Measurements from ENCODE around the gene HLA-DQB2. TPM values are rescaled to one million over a fixed set of nuclear protein-coding genes. Genes with fewer than 3 reads are reported as not detected.
A peak's percentile ranks its signal among the peaks of the same experiment; 100 is the strongest.
"Not testable (repeated sequence)": the region's sequence is repeated elsewhere in the genome, so short reads cannot be mapped to it uniquely, and the experiment has no call there.

HLA-DQB2 gene
- total RNA-seq, 1 experiment from 2014 or later = 0.42 TPM

DNA sequence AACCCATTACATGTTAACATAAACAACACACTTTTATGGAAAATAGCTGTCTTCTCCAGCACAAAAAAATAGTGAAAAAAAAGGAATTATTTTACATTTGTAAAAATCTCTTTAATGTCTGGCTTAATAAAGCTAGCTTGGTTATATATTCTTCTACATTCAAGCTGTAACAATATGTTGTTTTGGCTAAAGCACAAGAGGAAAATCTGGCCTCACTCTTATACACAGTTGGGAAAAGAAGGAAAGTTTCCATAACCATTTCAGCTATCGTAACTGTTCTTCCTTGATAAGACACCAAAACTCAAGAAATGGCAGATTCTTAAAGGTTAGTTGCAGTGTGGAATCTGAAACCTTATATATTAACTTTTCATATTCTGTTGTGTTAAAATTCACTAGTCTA is 45.8 kb upstream of the HLA-DQB2 start:
- H3K36me3 Mint-ChIP-seq = no peaks in the 10 kb centered on the region
- CTCF ChIA-PET = interaction anchor here (1.0 to 1.3 kb wide), 3 partner anchors 17 to 59 kb away, joined by 3 to 8 read pairs (median 5); partner anchors contain the start of gene TAP2

DNA sequence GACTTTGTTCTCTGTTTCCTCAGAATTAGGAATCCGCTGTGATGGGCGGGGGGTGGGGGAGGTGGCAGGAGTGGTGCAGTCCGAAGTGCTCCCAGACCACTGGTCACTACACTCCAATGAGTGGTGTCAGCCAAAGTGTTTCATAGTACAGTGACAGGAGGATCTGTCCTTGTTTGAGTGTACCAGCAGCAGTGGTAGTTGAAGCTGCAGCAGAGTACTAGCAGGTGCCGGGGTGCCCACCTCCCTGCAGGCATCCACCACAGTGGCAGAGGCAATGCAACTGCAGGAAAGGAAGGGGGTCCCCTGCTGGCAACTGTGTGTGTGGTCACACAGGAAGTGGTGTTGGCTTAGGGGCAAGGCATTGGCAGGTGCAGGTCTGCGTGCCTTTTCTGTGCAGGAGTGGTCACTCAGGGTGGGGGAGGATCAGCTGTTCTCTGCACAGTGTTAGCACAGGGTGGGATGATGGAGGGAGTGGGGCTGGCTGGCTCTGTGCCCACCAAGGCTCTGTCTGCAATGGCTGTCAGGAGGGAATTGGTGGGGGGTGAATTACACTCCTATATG is 43.8 kb upstream of the HLA-DQB2 start:
- CTCF ChIA-PET = interaction anchor here (1.0 to 1.2 kb wide), 2 partner anchors 31 to 61 kb away, joined by 5 to 6 read pairs; partner anchors contain the start of gene TAP2
- Mint-ChIP-seq H3K4me1 (peaks cover 5% of the 10 kb centered on the region), H3K36me3 (no peaks in the 10 kb centered on the region), H3K27me3 (ENCODE audit: low read depth) (peaks cover 35% of the 10 kb centered on the region), H3K4me3 (no peak overlapping the region), H3K27ac (no peak overlapping the region), H3K9me3 (no peaks in the 10 kb centered on the region)
- ATAC-seq (peak; percentile 78), DNase-seq (ENCODE audit: low spot score) (peak; percentile 54)
- POLR2A ChIA-PET = no interaction called here
- no peak for TF ChIP-seq TEAD1 (CRISPR knock-in tag; IDR thresholded peaks at IDR 0.05)
- no peak for TF ChIP-seq NR2C2 (CRISPR knock-in tag; IDR thresholded peaks at IDR 0.05)
- TF ChIP-seq, protein P1, sequence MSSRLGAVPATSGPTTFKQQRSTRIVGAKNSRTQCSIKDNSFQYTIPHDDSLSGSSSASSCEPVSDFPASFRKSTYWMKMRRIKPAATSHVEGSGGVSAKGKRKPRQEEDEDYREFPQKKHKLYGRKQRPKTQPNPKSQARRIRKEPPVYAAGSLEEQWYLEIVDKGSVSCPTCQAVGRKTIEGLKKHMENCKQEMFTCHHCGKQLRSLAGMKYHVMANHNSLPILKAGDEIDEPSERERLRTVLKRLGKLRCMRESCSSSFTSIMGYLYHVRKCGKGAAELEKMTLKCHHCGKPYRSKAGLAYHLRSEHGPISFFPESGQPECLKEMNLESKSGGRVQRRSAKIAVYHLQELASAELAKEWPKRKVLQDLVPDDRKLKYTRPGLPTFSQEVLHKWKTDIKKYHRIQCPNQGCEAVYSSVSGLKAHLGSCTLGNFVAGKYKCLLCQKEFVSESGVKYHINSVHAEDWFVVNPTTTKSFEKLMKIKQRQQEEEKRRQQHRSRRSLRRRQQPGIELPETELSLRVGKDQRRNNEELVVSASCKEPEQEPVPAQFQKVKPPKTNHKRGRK (CRISPR knock-in tag; IDR thresholded peaks at IDR 0.05; ENCODE audit: borderline replicate concordance) = no peak
- TF ChIP-seq EMX1 (CRISPR knock-in tag; IDR thresholded peaks at IDR 0.05) = no peak
- TF ChIP-seq, protein P2, sequence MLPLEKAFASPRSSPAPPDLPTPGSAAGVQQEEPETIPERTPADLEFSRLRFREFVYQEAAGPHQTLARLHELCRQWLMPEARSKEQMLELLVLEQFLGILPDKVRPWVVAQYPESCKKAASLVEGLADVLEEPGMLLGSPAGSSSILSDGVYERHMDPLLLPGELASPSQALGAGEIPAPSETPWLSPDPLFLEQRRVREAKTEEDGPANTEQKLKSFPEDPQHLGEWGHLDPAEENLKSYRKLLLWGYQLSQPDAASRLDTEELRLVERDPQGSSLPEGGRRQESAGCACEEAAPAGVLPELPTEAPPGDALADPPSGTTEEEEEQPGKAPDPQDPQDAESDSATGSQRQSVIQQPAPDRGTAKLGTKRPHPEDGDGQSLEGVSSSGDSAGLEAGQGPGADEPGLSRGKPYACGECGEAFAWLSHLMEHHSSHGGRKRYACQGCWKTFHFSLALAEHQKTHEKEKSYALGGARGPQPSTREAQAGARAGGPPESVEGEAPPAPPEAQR (CRISPR knock-in tag; IDR thresholded peaks at IDR 0.05) = no peak
- TF ChIP-seq, protein P3, sequence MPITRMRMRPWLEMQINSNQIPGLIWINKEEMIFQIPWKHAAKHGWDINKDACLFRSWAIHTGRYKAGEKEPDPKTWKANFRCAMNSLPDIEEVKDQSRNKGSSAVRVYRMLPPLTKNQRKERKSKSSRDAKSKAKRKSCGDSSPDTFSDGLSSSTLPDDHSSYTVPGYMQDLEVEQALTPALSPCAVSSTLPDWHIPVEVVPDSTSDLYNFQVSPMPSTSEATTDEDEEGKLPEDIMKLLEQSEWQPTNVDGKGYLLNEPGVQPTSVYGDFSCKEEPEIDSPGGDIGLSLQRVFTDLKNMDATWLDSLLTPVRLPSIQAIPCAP (CRISPR knock-in tag; IDR thresholded peaks at IDR 0.05) = no peak
- no peak for TF ChIP-seq ATF1 (CRISPR knock-in tag; IDR thresholded peaks at IDR 0.05)
- no peak for TF ChIP-seq PRRX2 (CRISPR knock-in tag; IDR thresholded peaks at IDR 0.05)
- TF ChIP-seq RELA (CRISPR knock-in tag; IDR thresholded peaks at IDR 0.05; ENCODE audit: borderline replicate concordance) = no peak
- no peak for TF ChIP-seq CREB1 (CRISPR knock-in tag; IDR thresholded peaks at IDR 0.05)
- TF ChIP-seq NFE2L1 (CRISPR knock-in tag; IDR thresholded peaks at IDR 0.05) = no peak
- TF ChIP-seq, protein P4, sequence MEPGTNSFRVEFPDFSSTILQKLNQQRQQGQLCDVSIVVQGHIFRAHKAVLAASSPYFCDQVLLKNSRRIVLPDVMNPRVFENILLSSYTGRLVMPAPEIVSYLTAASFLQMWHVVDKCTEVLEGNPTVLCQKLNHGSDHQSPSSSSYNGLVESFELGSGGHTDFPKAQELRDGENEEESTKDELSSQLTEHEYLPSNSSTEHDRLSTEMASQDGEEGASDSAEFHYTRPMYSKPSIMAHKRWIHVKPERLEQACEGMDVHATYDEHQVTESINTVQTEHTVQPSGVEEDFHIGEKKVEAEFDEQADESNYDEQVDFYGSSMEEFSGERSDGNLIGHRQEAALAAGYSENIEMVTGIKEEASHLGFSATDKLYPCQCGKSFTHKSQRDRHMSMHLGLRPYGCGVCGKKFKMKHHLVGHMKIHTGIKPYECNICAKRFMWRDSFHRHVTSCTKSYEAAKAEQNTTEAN (CRISPR knock-in tag; IDR thresholded peaks at IDR 0.05) = no peak
- TF ChIP-seq, protein P5, sequence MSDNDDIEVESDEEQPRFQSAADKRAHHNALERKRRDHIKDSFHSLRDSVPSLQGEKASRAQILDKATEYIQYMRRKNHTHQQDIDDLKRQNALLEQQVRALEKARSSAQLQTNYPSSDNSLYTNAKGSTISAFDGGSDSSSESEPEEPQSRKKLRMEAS (CRISPR knock-in tag; IDR thresholded peaks at IDR 0.05) = no peak
- no peak for TF ChIP-seq JUN (CRISPR knock-in tag; IDR thresholded peaks at IDR 0.05)
- no peak for TF ChIP-seq NFYB (CRISPR knock-in tag; conservative IDR thresholded peaks at IDR 0.05; ENCODE audit: low read depth)
- TF ChIP-seq OVOL2 (CRISPR knock-in tag; IDR thresholded peaks at IDR 0.05; ENCODE audit: borderline replicate concordance) = no peak

More for the DNA sequence above, 45.8 kb upstream of the HLA-DQB2 start:
- Mint-ChIP-seq H3K4me1 (peaks cover 5% of the 10 kb centered on the region), H3K27me3 (ENCODE audit: low read depth) (peaks cover 29% of the 10 kb centered on the region), H3K9me3 (no peaks in the 10 kb centered on the region), H3K27ac (no peak overlapping the region), H3K4me3 (no peak overlapping the region)
- DNase-seq (ENCODE audit: low spot score) (no peak), ATAC-seq (no peak)
- POLR2A ChIA-PET = no interaction called here
- TF ChIP-seq, protein P6, sequence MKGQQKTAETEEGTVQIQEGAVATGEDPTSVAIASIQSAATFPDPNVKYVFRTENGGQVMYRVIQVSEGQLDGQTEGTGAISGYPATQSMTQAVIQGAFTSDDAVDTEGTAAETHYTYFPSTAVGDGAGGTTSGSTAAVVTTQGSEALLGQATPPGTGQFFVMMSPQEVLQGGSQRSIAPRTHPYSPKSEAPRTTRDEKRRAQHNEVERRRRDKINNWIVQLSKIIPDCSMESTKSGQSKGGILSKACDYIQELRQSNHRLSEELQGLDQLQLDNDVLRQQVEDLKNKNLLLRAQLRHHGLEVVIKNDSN (CRISPR knock-in tag; IDR thresholded peaks at IDR 0.05) = no peak
- TF ChIP-seq TP53 (CRISPR knock-in tag; IDR thresholded peaks at IDR 0.05) (no peak), NFE2L1 (CRISPR knock-in tag; IDR thresholded peaks at IDR 0.05) (no peak), SMAD4 (CRISPR knock-in tag; IDR thresholded peaks at IDR 0.05) (no peak)
- TF ChIP-seq, protein P7, sequence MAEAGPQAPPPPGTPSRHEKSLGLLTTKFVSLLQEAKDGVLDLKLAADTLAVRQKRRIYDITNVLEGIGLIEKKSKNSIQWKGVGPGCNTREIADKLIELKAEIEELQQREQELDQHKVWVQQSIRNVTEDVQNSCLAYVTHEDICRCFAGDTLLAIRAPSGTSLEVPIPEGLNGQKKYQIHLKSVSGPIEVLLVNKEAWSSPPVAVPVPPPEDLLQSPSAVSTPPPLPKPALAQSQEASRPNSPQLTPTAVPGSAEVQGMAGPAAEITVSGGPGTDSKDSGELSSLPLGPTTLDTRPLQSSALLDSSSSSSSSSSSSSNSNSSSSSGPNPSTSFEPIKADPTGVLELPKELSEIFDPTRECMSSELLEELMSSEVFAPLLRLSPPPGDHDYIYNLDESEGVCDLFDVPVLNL (CRISPR knock-in tag; IDR thresholded peaks at IDR 0.05; ENCODE audit: borderline replicate concordance, low read depth) = no peak

DNA sequence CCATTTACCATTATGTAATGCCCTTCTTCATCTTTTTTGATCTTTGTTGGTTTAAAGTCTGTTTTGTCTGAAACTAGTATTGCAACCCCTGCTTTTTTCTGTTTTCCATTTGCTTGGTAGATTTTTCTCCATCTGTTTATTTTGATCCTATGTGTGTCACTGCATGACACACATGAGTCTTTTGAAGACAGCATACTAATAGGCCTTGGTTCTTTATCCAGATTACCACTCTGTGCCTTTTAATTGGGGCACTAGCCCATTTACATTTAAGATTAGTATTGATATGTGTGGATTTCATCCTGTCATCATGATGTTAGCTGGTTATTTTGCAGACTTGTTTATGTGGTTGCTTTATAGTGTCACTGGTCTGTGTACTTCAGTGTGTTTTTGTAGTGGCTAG is 42.1 kb upstream of the HLA-DQB2 start:
- H3K36me3 Mint-ChIP-seq; H3K9me3 Mint-ChIP-seq; POLR2A ChIA-PET; DNase-seq (ENCODE audit: low spot score); H3K4me1 Mint-ChIP-seq; H3K4me3 Mint-ChIP-seq; ATAC-seq; H3K27ac Mint-ChIP-seq; CTCF ChIA-PET: not testable (repeated sequence)
- H3K27me3 Mint-ChIP-seq (ENCODE audit: low read depth) = peaks cover 46% of the 10 kb centered on the region
